NCI-H187 (cell line): Measurements from ENCODE around the gene SLC7A4.
"Not testable (repeated sequence)": the region's sequence is repeated elsewhere in the genome, so short reads cannot be mapped to it uniquely, and the experiment has no call there.

Source experiments
- DNase-seq, 2 experiments: peaks; one replicate each; lab custom pipeline; 2025; lab: John Stamatoyannopoulos, UW

The SLC7A4 gene

DNA sequence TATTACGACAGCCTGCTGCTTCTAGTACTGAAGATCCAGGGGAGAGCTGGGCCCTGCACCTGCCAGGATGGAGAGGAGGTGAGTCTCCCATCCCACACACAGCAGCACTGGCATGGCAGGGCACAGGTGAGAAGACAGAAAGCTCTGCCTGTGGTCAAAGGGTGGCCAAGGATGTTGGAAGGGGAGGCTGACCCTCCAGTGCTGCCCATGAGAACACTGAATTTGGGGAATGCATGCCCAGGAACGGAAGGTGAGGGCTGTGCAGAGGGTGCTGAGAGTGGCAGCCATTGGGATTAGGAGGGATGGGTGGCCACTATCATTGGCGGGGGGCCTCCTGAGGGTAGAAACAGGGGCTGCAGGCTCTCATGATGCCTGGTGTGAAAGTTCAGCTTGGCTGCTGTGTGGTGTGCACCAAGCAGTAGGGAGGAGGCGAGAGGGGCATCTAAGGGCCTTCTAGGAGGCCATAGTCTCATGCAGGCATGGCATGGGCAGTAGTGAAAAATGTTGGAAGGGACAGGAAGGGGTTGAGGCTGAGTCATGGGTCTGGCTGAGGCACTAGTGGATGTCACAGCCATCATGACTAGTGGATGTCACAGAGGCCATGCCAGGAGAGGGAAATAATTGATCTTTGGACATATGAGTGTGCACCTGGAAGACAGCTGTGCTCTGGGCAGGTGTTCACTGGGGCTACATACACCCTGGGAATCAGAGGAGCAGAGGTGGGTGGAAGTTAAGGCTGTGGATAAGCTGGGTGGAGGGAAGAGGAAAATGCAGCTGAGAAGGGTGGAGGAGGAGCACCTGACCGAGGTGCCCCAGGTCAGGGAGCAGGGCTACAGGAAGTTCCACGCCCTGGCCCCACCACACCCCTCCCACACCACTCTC lies 10.9 kb upstream of the SLC7A4 start:
- no peak for DNase-seq

DNA sequence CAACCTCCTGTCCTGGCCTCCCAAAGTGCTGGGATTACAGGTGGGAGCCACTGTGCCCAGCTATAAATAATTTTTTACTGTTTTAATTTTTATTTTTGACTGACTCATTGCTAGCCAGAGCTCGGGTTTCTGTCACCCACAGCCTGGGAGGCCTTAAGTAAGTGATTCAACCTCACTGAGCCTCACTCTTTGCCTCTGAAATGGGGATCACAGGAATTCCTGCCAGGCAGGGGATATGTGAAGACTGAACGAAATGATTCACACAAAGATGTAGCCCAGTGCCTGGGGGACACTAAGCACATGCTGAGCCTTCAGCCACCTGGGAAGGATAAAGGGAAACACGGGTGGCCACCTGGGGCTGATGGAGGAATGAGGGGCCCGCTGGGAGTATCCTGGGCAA lies 9.6 kb upstream of the SLC7A4 start:
- DNase-seq, result no peak

DNA sequence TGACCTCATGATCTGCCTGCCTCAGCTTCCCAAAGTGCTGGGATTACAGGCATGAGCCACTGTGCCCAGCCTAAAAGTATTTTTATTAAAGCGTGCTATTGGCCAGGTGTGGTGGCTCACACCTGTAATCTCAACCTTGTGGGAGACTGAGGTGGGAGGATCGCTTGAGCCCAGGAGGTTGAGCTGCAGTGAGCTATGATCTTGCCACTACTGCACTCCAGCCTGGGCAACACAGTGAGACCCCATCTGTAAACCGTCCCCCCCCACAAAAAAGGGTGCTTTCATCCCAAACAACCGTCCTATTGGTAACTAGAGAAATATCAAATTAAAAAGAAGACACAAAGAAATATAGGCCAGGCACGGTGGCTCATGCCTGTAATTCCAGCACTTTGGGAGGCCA lies 6.8 kb upstream of the SLC7A4 start:
- not testable (repeated sequence) for DNase-seq

DNA sequence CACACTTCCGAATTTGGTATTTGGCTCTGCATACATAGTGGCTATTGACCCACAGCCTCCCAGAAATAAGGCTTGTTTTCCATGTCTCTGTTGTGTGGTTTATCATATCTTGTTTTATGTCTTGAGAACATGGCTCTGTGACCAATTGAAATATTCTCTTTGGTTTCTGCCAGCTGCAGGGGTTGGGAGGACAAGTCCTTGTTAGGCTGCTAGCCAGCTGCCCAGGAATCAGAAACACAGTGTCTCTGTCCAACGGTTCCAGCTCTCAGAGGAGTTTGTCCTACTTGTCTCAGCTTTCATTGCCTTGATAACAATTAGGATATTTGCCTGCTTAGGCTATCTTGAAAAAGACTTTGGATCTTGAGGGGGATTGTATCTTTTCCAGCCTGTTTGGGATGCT lies 6.0 kb upstream of the SLC7A4 start:
- DNase-seq, result no peak

DNA sequence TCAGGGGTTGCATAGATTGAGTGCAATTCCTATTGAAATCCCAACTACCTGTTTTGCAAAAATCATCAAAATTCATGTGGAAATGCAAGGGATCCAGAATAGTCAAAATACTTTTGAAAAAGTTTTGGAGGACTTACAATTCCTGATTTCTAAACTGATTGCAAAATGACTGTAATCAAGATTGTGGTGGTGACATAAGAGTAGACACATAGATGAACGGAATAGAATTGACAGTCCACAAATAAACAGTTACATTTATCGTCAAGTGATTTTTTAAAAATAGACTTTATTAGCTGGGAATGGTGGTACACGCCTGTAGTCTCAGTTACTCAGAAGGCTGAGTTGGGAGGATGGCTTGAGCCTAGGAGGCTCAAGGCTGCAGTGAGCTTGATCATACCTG lies 2.6 kb upstream of the SLC7A4 start:
- DNase-seq, result no peak

DNA sequence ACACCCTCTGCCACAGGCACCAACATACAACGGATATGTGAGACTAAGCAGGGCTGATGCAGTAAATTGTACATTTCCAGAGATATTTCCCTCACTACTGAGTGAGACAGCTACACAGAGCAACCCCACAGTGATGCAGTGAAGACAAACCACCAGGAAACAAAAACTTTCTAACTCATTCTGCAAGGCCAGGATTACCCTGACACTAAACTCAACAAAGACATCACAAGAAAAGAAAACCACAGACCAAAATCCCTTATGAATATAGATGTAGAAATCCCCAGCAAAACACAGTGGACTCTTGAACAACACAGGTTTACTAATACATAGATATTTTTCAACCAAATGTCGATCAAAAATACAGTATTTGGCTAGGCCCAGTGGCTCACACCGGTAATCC lies 1.5 kb upstream of the SLC7A4 start:
- DNase-seq, result no peak

DNA sequence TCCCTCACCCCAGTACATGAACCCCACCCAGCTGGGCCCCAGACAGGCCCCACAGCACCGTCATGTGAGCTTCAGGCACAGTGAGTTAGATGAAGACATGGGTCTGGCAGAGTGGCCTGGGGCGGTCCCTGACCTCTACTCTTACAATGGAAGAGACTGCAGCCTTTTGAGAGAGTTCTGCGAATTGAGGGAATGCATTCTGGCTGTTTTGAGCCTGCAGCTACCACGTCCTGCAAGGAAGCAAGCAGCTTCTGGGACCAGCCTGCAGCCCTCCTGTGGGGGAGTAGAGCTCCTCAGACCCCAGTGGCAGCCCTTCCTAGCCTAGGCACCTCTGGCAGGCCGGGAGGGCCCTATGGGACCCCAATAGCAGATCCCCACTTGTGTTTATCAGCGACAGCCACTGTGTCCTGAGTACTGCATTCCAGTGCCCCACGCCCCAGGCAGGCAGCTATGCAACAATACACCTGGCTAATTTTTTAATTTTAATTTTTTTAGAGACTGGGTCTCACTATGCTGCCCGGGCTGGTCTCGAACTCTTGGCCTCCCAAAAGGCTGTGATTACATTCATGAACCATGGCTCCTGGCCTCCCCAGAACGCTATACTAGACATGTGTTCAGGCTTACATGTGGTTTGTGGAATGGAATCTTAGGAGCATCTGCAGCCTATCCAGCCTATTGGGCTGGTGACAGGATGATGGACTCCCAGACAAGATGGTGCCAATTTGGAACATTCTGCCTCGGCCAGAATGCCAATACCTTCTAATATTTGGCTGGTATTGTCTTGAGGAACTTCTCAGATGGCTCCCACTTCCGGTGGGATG lies 717 bp upstream of the SLC7A4 start:
- DNase-seq, result no peak

DNA sequence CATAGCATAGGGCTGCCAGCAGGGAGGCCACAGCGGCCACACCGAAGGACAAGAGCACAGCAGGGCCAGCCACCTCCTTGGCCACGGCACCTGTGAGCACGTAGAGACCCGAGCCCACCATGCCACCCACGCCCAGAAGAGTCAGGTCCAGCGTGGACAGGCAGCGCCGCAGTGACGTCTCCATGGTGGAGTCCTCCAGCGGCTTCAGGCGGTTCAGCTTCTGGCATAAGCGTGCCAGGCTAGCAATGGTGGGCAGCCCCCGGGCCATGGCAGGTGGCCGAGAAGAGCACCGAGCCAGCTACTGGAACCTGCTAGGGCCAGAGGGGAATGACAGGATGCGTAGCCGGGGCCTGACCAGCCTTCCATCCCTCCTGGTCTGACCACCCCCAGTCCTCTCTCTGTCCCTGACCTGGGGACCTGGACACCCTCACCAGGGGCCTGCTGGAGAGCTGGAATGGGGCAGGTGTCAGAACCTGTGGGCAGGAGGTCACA lies 770 bp downstream of the SLC7A4 start:
- no peak for DNase-seq

DNA sequence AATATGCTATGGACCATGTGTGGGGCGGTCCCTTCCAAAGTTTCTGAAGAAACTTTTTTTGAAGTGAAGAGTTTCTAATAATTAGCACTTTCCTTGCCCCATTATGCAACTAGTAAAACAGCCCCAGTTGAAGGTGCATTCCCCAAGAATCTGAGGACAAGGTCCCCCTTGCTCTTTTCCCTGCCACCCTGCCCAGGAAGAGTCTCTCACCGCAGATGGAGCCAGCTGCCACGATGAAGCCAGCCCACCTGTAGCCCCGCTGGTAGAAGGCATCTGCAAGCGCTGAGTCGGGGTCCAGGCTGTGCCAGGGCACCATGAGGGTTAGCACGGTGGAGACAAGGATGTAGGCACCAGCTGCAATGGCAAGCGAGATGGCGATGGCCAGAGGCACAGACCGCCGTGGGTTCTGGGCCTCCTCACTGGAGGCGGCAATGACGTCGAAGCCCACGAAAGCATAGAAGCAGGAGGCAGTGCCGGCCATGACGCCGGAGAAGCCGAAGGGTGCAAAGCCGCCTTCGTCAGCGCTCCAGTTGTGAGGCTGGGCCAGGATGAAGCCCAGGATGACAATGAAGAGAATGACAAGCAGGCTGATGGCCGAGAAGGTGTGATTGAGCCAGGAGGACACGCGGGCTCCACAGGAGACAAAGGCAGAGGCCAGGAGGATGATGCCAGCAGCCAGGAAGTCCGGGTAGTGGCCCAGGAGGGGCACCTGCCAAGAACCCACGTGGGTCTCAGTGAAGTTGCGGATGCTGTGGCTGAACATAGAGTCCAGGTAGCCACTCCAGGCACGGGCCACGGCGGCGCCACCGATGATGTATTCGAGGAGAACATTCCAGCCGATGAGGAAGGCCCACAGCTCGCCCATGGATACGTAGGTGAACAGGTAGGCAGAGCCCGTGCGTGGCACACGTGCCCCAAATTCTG lies 1.5 kb downstream of the SLC7A4 start:
- no peak for DNase-seq

DNA sequence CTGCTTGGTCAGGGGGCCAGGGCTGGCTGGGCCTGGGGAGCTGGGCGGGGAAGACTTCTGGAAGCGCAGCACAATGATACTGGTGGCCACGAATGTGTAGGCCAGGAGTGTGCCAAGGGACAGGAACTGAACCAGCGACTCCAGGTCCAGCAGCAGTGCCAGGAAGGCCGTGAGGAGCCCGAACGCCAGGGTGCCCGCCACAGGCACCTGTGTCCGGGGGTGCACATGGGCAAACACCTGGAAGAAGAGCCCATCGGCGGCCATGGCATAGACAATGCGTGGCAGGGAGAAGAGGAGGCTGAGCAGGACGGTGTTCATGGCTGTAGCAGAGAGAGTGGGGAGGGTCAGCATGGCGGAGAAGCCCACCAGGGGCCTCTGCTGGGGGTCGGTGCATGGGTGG lies 2.3 kb downstream of the SLC7A4 start:
- no peak for DNase-seq

DNA sequence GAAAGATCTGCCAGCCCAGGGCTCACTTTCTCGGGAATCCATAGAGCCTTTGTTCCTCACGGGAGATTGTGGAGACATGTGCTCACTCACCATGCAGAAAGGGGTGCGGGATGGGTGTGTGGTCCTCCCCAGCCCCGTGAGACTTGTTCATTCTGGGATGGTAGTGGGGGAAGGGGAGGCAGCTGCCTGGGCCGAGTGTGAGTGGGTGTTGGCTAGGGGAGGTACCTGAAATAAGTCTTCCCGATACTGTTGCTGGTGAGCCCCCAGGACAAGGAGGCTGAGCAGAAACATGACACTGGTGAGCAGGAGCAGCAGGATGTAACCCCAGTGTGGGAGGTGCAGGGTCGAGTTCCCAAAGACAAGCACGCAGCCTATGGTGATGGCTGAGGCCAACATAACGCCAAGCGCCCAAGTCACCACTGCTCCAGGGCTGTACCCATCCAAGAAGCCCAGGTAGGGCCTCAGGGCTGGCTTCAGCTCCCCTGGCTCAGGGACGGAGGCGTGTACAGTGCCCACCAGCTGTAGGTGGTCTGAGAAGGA lies 2.8 kb downstream of the SLC7A4 start:
- DNase-seq, result no peak

DNA sequence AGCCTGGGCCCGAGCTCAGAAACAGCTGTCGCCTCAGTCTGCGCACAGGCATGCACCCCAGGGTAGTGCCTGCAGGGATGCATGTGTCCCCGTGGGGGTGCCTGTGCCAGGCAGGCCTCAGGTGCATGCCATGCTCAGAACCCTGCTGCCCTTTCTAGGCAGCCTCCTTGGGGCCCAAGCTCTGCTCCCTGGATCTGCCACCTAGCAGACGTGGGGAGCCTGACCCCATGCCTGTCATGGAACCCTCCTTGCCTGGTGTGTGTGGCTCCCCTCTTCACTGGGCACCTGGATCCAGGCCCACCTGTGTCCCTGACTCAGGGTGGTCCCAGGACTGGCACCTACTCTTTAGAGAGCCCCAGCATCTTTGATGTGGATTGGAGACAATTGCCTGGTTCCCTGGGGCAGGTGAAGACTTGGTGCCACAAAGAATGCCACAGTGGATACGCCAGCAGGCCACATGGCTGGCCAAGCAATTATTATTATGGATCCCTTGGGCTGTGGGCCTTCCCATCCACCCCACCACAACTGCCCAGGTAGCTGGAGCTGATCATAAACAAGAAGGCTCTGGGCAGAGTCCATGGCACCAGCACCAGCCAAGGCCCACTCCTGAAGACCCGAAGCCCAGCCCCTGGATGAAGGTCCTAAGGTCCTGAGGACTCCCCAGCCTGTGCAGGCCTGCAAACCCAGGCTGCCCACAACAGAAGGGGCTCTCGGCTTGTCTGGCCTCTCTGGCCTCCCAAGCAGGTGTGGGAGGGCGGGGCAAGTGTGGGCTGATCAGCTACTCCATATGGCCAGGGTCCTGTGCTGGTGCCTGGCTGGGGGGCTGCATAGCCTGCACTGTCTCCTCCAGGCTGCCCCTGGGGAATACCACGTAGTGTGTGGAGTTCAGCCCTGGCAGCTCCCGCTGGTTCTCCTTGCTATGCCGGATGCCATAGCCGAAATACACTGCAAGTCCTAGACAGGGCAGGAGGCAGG lies 3.8 kb downstream of the SLC7A4 start:
- DNase-seq, result no peak

DNA sequence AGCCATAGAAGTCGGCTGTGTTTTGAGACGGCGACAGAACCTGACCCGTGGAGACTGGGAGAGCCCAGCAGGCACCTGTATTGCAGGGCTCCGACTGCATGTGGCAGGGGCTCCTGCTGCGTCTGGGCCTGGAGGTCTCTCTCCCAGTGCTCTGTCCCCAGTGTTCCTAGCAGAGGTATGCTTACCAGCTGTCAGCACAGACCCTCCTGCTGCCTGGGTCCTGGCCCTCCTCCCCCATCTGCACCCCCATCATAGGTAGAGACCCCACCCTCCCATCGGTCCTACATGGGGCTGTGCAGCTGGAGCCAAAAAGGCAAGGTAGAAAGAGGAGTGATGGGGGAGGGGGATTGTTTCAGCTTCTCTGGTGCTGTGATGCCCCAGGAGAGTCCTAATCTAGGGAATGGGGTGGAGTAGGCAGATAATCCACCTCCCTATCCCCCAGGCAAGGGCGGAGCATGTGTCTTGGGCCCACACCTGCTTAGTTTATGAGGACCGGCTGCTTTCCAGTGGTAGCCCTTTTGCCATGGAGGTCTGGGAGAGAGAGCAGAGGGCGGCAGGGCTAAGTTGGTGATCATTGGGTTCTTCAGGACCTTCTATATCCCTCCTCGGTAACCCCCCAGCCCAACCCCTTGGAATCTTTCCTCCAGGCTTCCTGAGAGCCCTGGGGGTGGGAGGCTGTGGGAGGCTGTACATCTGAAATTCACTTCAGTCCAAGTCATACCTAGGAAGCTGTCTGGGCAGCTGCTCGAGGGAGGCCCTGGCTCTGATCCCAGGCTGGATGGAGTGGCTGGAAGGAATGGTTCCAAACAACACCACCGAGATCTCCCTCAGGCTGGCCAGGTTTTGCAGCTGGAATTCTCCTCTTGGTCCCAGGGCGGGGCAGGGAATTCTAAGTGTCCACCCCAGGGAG lies 5.3 kb downstream of the SLC7A4 start:
- DNase-seq, result no peak

DNA sequence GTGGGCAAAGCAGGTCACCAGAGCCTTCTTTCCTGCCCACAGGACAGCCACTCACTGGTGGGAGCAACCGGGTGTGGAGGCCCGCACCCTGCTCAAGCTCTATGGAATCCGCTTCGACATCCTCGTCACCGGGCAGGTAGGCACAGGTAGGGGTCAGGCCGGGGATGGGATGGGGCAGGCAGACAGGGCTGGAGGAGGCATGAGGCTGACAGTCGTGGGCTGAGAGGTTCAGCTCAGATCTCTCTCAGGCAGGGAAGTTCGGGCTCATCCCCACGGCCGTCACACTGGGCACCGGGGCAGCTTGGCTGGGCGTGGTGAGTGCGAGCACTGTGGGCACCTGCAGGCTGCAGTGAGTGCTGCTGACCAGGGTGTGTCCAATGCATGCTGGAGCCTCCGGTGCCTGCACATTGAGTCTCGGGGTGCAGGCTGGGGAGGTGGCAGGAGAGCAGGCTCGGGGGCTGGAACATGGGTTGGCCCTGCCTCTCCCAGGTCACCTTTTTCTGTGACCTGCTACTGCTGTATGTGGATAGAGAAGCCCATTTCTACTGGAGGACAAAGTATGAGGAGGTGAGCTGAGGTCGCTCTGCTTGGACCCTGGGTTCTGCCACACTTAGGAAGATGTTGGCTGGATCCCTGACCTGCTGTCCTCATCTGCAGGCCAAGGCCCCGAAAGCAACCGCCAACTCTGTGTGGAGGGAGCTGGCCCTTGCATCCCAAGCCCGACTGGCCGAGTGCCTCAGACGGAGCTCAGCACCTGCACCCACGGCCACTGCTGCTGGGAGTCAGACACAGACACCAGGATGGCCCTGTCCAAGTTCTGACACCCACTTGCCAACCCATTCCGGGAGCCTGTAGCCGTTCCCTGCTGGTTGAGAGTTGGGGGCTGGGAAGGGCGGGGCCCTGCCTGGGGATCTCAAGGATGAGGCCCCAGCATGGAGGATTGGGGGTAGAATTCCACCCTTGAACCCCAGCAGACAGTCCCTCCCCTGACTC lies 6.3 kb downstream of the SLC7A4 start:
- no peak for DNase-seq

DNA sequence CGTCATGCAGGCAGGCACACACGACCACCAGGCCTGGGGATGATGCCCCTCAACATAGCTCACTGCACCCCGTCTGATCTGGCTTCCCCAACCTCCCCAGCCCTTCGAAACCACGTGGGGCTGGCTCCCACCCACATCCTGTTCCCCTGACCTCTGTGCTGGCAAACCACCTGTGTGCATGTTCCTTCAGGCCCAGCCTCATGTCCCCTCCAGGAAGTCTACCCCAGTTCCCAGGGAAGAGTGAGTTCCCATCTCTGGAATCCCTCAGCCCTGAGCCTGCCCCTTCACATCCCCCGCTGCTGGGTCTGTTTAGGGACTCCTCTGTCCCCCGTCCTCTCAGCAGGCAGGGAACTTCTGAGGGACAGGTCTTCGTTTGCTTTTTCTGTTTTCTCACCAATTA lies 7.1 kb downstream of the SLC7A4 start:
- no peak for DNase-seq

DNA sequence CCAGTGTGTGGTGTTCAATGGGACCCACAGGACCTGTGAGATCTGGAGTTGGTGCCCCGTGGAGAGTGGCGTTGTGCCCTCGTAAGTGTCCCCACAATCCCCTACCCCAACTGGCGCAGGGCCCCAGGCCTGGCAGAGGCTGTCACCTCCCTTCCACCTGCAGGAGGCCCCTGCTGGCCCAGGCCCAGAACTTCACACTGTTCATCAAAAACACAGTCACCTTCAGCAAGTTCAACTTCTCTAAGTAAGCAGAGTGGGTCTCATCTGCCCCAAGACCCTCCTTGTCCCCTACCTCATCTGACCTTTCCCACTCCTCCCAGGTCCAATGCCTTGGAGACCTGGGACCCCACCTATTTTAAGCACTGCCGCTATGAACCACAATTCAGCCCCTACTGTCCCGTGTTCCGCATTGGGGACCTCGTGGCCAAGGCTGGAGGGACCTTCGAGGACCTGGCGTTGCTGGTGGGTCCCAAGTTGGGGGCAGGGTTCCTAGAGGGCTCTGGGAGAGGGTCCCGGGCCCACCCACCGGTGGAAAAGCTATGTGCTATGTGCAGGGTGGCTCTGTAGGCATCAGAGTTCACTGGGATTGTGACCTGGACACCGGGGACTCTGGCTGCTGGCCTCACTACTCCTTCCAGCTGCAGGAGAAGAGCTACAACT lies 9.3 kb downstream of the SLC7A4 start:
- DNase-seq, result no peak

DNA sequence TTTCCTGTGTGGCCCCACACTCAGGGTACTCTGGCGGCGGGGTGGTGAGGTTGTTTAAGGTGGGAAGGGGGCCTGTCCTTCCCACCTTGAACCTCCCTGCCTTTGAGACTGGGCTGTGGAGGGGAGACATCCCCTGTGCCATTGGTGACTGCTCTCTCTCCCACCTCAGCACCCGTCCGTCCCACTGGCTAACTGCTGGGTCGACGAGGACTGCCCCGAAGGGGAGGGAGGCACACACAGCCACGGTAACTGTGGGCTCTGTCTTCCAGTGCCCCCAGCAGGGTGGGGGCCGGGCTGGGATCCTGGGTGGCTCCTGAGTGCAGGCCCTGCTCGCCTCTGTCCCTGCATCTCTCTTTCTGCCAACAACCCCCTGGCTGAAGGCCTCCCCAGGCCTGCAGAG lies 9.9 kb downstream of the SLC7A4 start:
- no peak for DNase-seq
